Activated CD4-positive, alpha-beta T cell treated with anti-CD3 and anti-CD28 coated beads for 4 hours (primary cell): ENCODE results near the gene LHX3.
"Not testable (repeated sequence)": the region's sequence is repeated elsewhere in the genome, so short reads cannot be mapped to it uniquely, and the experiment has no call there.

Experiments
- DNase-seq, 2 donors: peaks; one replicate each; pipeline ENCODE4 v3.0.0-alpha.2; 2020

The LHX3 gene

GRCh38 chr9:136151848-136152542, 52.9 kb downstream of the LHX3 start:
- no peak for DNase-seq

- no peak for DNase-seq
Measured at GRCh38 chr9:136151214-136151804, 53.6 kb downstream of the LHX3 start.

- DNase-seq: not testable (repeated sequence)
Measured at GRCh38 chr9:136150664-136151213, 54.2 kb downstream of the LHX3 start.

GRCh38 chr9:136149853-136150252, 55.1 kb downstream of the LHX3 start:
- no peak for DNase-seq

- DNase-seq: no peak
Measured at GRCh38 chr9:136149337-136149736, 55.6 kb downstream of the LHX3 start.

DNA sequence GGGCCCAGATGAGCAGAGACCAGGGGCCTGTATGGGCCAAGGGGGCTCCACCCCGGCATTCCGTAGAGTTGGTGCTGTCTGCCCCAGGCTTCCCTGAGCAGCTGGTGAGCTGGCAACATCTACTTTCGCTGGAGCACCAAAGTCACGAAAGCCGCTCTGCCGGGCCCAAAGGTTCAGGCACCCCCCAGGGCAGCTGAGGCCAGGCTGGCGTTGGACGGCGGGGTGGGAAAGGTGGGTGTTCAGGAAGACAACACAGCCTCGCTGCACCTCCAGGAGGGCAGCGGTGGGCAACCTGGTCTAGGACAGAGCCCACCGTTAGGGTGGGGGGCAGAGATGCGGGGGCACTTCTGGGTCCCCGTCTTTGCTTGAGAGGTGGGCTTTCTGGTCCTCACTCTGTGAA, 56.2 kb downstream of the LHX3 start:
- DNase-seq: no peak

DNA sequence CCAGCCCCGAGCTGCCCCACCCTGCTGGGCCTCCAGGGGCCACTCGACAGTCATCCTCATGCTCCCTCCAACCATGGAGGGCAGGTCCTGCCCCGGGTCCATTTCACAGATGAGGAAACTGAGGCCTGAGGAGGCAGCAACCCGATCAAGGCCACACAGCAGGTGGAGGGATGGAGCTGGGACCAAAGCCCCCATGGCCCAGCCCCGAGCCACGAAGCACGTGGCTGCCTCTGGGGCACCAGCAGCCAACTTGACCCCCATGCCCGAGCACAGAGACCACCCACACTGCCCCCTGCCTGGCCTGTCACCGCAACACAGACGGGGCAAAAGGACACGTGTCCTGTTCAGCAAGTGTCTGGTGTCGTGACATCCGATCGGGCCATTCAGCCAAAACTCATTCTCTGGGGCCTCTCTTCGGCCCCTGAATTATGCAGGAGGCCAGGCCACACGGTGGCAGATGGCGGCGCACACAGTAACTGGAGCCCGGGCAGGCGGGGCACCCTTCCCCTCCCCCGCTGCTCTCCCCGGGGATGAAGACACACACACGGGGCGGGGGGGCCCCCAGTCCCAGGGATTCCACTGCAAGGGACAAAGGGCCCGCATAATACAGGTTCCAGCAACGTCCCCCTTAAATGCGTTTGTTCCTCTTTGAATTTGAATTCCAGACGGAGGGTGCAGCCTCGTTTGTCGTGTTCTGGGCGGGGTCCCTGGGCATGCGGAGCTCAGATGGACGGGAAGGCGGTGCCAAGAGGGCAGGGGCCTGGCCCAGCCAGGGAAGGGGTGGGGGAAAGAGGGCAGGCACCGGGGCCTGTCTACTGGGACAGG, 56.8 kb downstream of the LHX3 start:
- DNase-seq: no peak

- DNase-seq: no peak
Measured at GRCh38 chr9:136147038-136147889, 57.7 kb downstream of the LHX3 start.
